Measurements from ENCODE around the gene SH3PXD2A. TPM values are rescaled to one million over a fixed set of nuclear protein-coding genes. Genes with fewer than 3 reads are reported as not detected.

SH3PXD2A gene
- total and polyA plus RNA-seq, 2 donors (not counting 1 experiment from before 2014, with no cell fraction given), result 3.2 to 33.5 TPM

GRCh38 chr10:103652599-103653281 is 202.6 kb downstream of the SH3PXD2A start:
- ATAC-seq (ENCODE audit: low read depth), result no peak
- H3K27ac ChIP-seq (ENCODE audit: low read length in 2 of 2), result no peak overlapping the region
- H3K27me3 Mint-ChIP-seq, result no peaks in the 10 kb centered on the region
- intact Hi-C loops (cut with micrococcal nuclease), result no loop called here
- POLR2A ChIA-PET, result no interaction called here
- no peak overlapping the region for H3K4me2 ChIP-seq (replicated peaks; ENCODE audit: low read depth, low read length, poor library complexity, severe bottlenecking)
- no peaks in the 10 kb centered on the region for H3K27me3 ChIP-seq (replicated peaks in 1 of 4; ENCODE audit: control extremely low read depth in 1 of 4, control insufficient read depth in 3 of 4, insufficient read depth in 4 of 4, low read length in 3 of 4)
- H3K27ac Mint-ChIP-seq, result no peak overlapping the region
- peaks cover 0 to 3% (median 2%) of the 10 kb centered on the region in 3 donors for H3K9me3 ChIP-seq (ENCODE audit: control extremely low read depth in 1 of 3, control insufficient read depth in 2 of 3, insufficient read depth in 1 of 3, low read length in 2 of 3)
- 88% methylated on average over 14 of the region's 15 CpGs for WGBS (ENCODE audit: insufficient coverage)
- H3K79me2 ChIP-seq (ENCODE audit: control insufficient read depth, insufficient read depth, low read length), result peaks cover 9% of the 10 kb centered on the region
- peaks cover 1% of the 10 kb centered on the region for H3K9me3 Mint-ChIP-seq (ENCODE audit: insufficient read depth)
- peaks cover 0 to 6% of the 10 kb centered on the region in 2 experiments for H3K36me3 ChIP-seq (replicated peaks in 1 of 2; ENCODE audit: control extremely low read depth in 1 of 2, control insufficient read depth in 1 of 2, extremely low read depth in 1 of 2, insufficient read depth in 2 of 2, low read length in 1 of 2)
- no peak overlapping the region for H3K9ac ChIP-seq (ENCODE audit: low read length)
- no peaks in the 10 kb centered on the region for H3K4me1 ChIP-seq (ENCODE audit: control insufficient read depth in 2 of 2, insufficient read depth in 2 of 2, low read length in 2 of 2)
- CTCF ChIA-PET, result interaction anchor here (1.4 kb wide), 1 partner anchor 34 kb away, joined by 5 read pairs; no protein-coding TSS in a partner anchor
- no peak for TF ChIP-seq CTCF (IDR thresholded peaks at IDR 0.05)
- no peak for TF ChIP-seq EZH2 (IDR thresholded peaks at IDR 0.05; ENCODE audit: borderline replicate concordance, insufficient read depth, low read depth, low read length, poor library complexity, severe bottlenecking)
- no peaks in the 10 kb centered on the region for H3K4me1 Mint-ChIP-seq
- H4K20me1 ChIP-seq (ENCODE audit: control insufficient read depth, insufficient read depth, low read length, poor library complexity, severe bottlenecking), result no peaks in the 10 kb centered on the region
- no peak overlapping the region for H3K4me3 ChIP-seq (ENCODE audit: control extremely low read depth in 1 of 5, extremely low read depth in 1 of 5, insufficient read depth in 1 of 5, low read depth in 2 of 5, low read length in 4 of 5)
- H3K4me3 Mint-ChIP-seq, result no peak overlapping the region
- no peak for DNase-seq
- no peak overlapping the region for H2AFZ ChIP-seq (ENCODE audit: insufficient read depth, low read depth, low read length, poor library complexity, severe bottlenecking)

- DNase-seq, result no peak
- H3K27me3 Mint-ChIP-seq, result no peaks in the 10 kb centered on the region
- H3K4me1 ChIP-seq (ENCODE audit: control insufficient read depth in 2 of 2, insufficient read depth in 2 of 2, low read length in 2 of 2), result no peaks in the 10 kb centered on the region
- H3K9me3 ChIP-seq (ENCODE audit: control extremely low read depth in 1 of 3, control insufficient read depth in 2 of 3, insufficient read depth in 1 of 3, low read length in 2 of 3), result no peaks in the 10 kb centered on the region
- no peak for TF ChIP-seq EZH2 (IDR thresholded peaks at IDR 0.05; ENCODE audit: borderline replicate concordance, insufficient read depth, low read depth, low read length, poor library complexity, severe bottlenecking)
- no peak for TF ChIP-seq CTCF (IDR thresholded peaks at IDR 0.05)
- no peak overlapping the region for H3K4me3 Mint-ChIP-seq
- no peaks in the 10 kb centered on the region for H3K27me3 ChIP-seq (replicated peaks in 1 of 4; ENCODE audit: control extremely low read depth in 1 of 4, control insufficient read depth in 3 of 4, insufficient read depth in 4 of 4, low read length in 3 of 4)
- H3K4me3 ChIP-seq (ENCODE audit: control extremely low read depth in 1 of 5, extremely low read depth in 1 of 5, insufficient read depth in 1 of 5, low read depth in 2 of 5, low read length in 4 of 5), result no peak overlapping the region
- H3K4me1 Mint-ChIP-seq, result no peaks in the 10 kb centered on the region
- no peak for ATAC-seq (ENCODE audit: low read depth)
- peaks cover 8% of the 10 kb centered on the region for H3K79me2 ChIP-seq (ENCODE audit: control insufficient read depth, insufficient read depth, low read length)
- no peak overlapping the region for H3K4me2 ChIP-seq (replicated peaks; ENCODE audit: low read depth, low read length, poor library complexity, severe bottlenecking)
- H3K36me3 ChIP-seq (replicated peaks in 1 of 2; ENCODE audit: control extremely low read depth in 1 of 2, control insufficient read depth in 1 of 2, extremely low read depth in 1 of 2, insufficient read depth in 2 of 2, low read length in 1 of 2), result peaks cover 0 to 2% of the 10 kb centered on the region in 2 experiments
- CTCF ChIA-PET, result interaction anchor here (1.4 kb wide), 1 partner anchor 35 kb away, joined by 5 read pairs; no protein-coding TSS in a partner anchor
- H4K20me1 ChIP-seq (ENCODE audit: control insufficient read depth, insufficient read depth, low read length, poor library complexity, severe bottlenecking), result no peaks in the 10 kb centered on the region
- H3K9ac ChIP-seq (ENCODE audit: low read length), result no peak overlapping the region
- no peak overlapping the region for H3K27ac Mint-ChIP-seq
- no peak overlapping the region for H2AFZ ChIP-seq (ENCODE audit: insufficient read depth, low read depth, low read length, poor library complexity, severe bottlenecking)
- no peak overlapping the region for H3K27ac ChIP-seq (ENCODE audit: low read length in 2 of 2)
- WGBS (ENCODE audit: insufficient coverage), result 91% methylated on average over 6 of the region's 10 CpGs
- H3K9me3 Mint-ChIP-seq (ENCODE audit: insufficient read depth), result no peaks in the 10 kb centered on the region
- intact Hi-C loops (cut with micrococcal nuclease), result no loop called here
- POLR2A ChIA-PET, result no interaction called here
Observed at GRCh38 chr10:103651783-103652476, 203.4 kb downstream of the SH3PXD2A start.
